ENCODE data around the gene SSTR5.
A peak's percentile ranks its signal among the peaks of the same experiment; 100 is the strongest.

SSTR5 gene

GRCh38 chr16:1079341-1079740 is 6.8 kb downstream of the SSTR5 start:
- Histone ChIP-seq H2BK120ac (ENCODE audit: low read depth, low read length) (no peak overlapping the region), H3K18ac (ENCODE audit: low read depth in 1 of 2, low read length in 2 of 2) (no peak overlapping the region), H2AK5ac (ENCODE audit: low read length, severe bottlenecking) (no peak overlapping the region), H2BK5ac (ENCODE audit: low read depth, low read length, poor library complexity, severe bottlenecking) (no peak overlapping the region), H4K8ac (ENCODE audit: low read length) (no peak overlapping the region), H4K91ac (ENCODE audit: low read length) (no peak overlapping the region), H2BK15ac (ENCODE audit: low read depth, poor library complexity, severe bottlenecking) (no peak overlapping the region), H3K9ac (ENCODE audit: low read length) (no peak overlapping the region), H3K36me3 (ENCODE audit: control insufficient read depth in 1 of 2, insufficient read depth in 2 of 2, low read depth in 1 of 2, low read length in 2 of 2) (peaks cover 0 to 3% of the 10 kb centered on the region in 2 experiments), H3K4ac (ENCODE audit: low read depth in 1 of 2, low read length in 2 of 2) (no peak overlapping the region), H2AFZ (ENCODE audit: low read depth, low read length) (no peak overlapping the region), H3K4me1 (ENCODE audit: control insufficient read depth, insufficient read depth, low read depth, low read length) (peaks cover 21% of the 10 kb centered on the region), H3K4me3 (ENCODE audit: insufficient read depth in 1 of 2, low read depth in 1 of 2, low read length in 2 of 2) (peak overlapping the region in 1 of 2 experiments; percentile 27), H2BK12ac (ENCODE audit: low read length in 2 of 2) (no peak overlapping the region), H3K27ac (ENCODE audit: low read length, poor library complexity, severe bottlenecking) (no peak overlapping the region), H3K27me3 (ENCODE audit: control insufficient read depth in 1 of 2, insufficient read depth in 1 of 2, low read length in 2 of 2) (peaks cover 24 to 47% of the 10 kb centered on the region in 2 experiments), H3K14ac (ENCODE audit: low read length in 2 of 2) (no peak overlapping the region), H3K23ac (ENCODE audit: low read length in 2 of 2) (no peak overlapping the region), H3K4me2 (ENCODE audit: low read length, poor library complexity, severe bottlenecking) (no peak overlapping the region), H3K9me3 (ENCODE audit: control insufficient read depth, low read length) (peaks cover 6% of the 10 kb centered on the region), H3K79me1 (replicated peaks; ENCODE audit: low read length, poor library complexity, severe bottlenecking) (no peaks in the 10 kb centered on the region)
- 97% methylated on average over 40 of the region's 43 CpGs for WGBS
- DNase-seq: no peak

- Histone ChIP-seq H3K14ac (ENCODE audit: low read length in 2 of 2) (no peak overlapping the region), H2BK12ac (ENCODE audit: low read length in 2 of 2) (no peak overlapping the region), H2BK120ac (ENCODE audit: low read depth, low read length) (no peak overlapping the region), H3K9ac (ENCODE audit: low read length) (no peak overlapping the region), H2BK5ac (ENCODE audit: low read depth, low read length, poor library complexity, severe bottlenecking) (no peak overlapping the region), H2AK5ac (ENCODE audit: low read length, severe bottlenecking) (no peak overlapping the region), H3K4me2 (ENCODE audit: low read length, poor library complexity, severe bottlenecking) (no peak overlapping the region), H3K36me3 (ENCODE audit: control insufficient read depth in 1 of 2, insufficient read depth in 2 of 2, low read depth in 1 of 2, low read length in 2 of 2) (peaks cover 0 to 3% of the 10 kb centered on the region in 2 experiments), H3K79me1 (replicated peaks; ENCODE audit: low read length, poor library complexity, severe bottlenecking) (no peaks in the 10 kb centered on the region), H3K23ac (ENCODE audit: low read length in 2 of 2) (no peak overlapping the region), H3K18ac (ENCODE audit: low read depth in 1 of 2, low read length in 2 of 2) (no peak overlapping the region), H3K27ac (ENCODE audit: low read length, poor library complexity, severe bottlenecking) (no peak overlapping the region), H3K9me3 (ENCODE audit: control insufficient read depth, low read length) (peaks cover 12% of the 10 kb centered on the region), H3K4me1 (ENCODE audit: control insufficient read depth, insufficient read depth, low read depth, low read length) (peaks cover 21% of the 10 kb centered on the region), H3K4me3 (ENCODE audit: insufficient read depth in 1 of 2, low read depth in 1 of 2, low read length in 2 of 2) (no peak overlapping the region), H4K91ac (ENCODE audit: low read length) (no peak overlapping the region), H4K8ac (ENCODE audit: low read length) (no peak overlapping the region), H3K27me3 (ENCODE audit: control insufficient read depth in 1 of 2, insufficient read depth in 1 of 2, low read length in 2 of 2) (peaks cover 18 to 46% of the 10 kb centered on the region in 2 experiments), H2BK15ac (ENCODE audit: low read depth, poor library complexity, severe bottlenecking) (no peak overlapping the region), H2AFZ (ENCODE audit: low read depth, low read length) (no peak overlapping the region), H3K4ac (ENCODE audit: low read depth in 1 of 2, low read length in 2 of 2) (no peak overlapping the region)
- no peak for DNase-seq
- 87% methylated on average over 44 of the region's 45 CpGs for WGBS
Measured at GRCh38 chr16:1079786-1080525, 7.4 kb downstream of the SSTR5 start.

GRCh38 chr16:1080801-1081733 is 8.5 kb downstream of the SSTR5 start:
- Histone ChIP-seq H3K23ac (ENCODE audit: low read length in 2 of 2) (no peak overlapping the region), H3K9ac (ENCODE audit: low read length) (no peak overlapping the region), H2AK5ac (ENCODE audit: low read length, severe bottlenecking) (no peak overlapping the region), H3K4me3 (ENCODE audit: insufficient read depth in 1 of 2, low read depth in 1 of 2, low read length in 2 of 2) (peak overlapping the region in 1 of 2 experiments; percentile 7), H4K91ac (ENCODE audit: low read length) (no peak overlapping the region), H3K18ac (ENCODE audit: low read depth in 1 of 2, low read length in 2 of 2) (no peak overlapping the region), H3K79me1 (replicated peaks; ENCODE audit: low read length, poor library complexity, severe bottlenecking) (no peaks in the 10 kb centered on the region), H2BK12ac (ENCODE audit: low read length in 2 of 2) (no peak overlapping the region), H3K9me3 (ENCODE audit: control insufficient read depth, low read length) (peaks cover 16% of the 10 kb centered on the region), H3K4me2 (ENCODE audit: low read length, poor library complexity, severe bottlenecking) (no peak overlapping the region), H2BK120ac (ENCODE audit: low read depth, low read length) (no peak overlapping the region), H4K8ac (ENCODE audit: low read length) (no peak overlapping the region), H3K4ac (ENCODE audit: low read depth in 1 of 2, low read length in 2 of 2) (no peak overlapping the region), H2AFZ (ENCODE audit: low read depth, low read length) (no peak overlapping the region), H3K36me3 (ENCODE audit: control insufficient read depth in 1 of 2, insufficient read depth in 2 of 2, low read depth in 1 of 2, low read length in 2 of 2) (peaks cover 0 to 3% of the 10 kb centered on the region in 2 experiments), H3K4me1 (ENCODE audit: control insufficient read depth, insufficient read depth, low read depth, low read length) (peaks cover 21% of the 10 kb centered on the region), H2BK5ac (ENCODE audit: low read depth, low read length, poor library complexity, severe bottlenecking) (no peak overlapping the region), H3K27me3 (ENCODE audit: control insufficient read depth in 1 of 2, insufficient read depth in 1 of 2, low read length in 2 of 2) (peaks cover 18 to 47% of the 10 kb centered on the region in 2 experiments), H2BK15ac (ENCODE audit: low read depth, poor library complexity, severe bottlenecking) (no peak overlapping the region), H3K27ac (ENCODE audit: low read length, poor library complexity, severe bottlenecking) (no peak overlapping the region), H3K14ac (ENCODE audit: low read length in 2 of 2) (no peak overlapping the region)
- no peak for DNase-seq
- WGBS: 52% methylated on average over 40 of the region's 42 CpGs

GRCh38 chr16:1081734-1082265 is 9.3 kb downstream of the SSTR5 start:
- Histone ChIP-seq H3K9ac (ENCODE audit: low read length) (no peak overlapping the region), H3K36me3 (ENCODE audit: control insufficient read depth in 1 of 2, insufficient read depth in 2 of 2, low read depth in 1 of 2, low read length in 2 of 2) (peaks cover 0 to 3% of the 10 kb centered on the region in 2 experiments), H2AK5ac (ENCODE audit: low read length, severe bottlenecking) (no peak overlapping the region)

More at GRCh38 chr16:1081734-1082265, 9.3 kb downstream of the SSTR5 start:
- H2BK15ac ChIP-seq (ENCODE audit: low read depth, poor library complexity, severe bottlenecking): no peak overlapping the region
- no peak overlapping the region for H3K18ac ChIP-seq (ENCODE audit: low read depth in 1 of 2, low read length in 2 of 2)
- WGBS: 88% methylated on average over 22 of the region's 22 CpGs
- H3K4me2 ChIP-seq (ENCODE audit: low read length, poor library complexity, severe bottlenecking): no peak overlapping the region
- H3K79me1 ChIP-seq (replicated peaks; ENCODE audit: low read length, poor library complexity, severe bottlenecking): no peaks in the 10 kb centered on the region
- H4K8ac ChIP-seq (ENCODE audit: low read length): no peak overlapping the region
- peaks cover 21% of the 10 kb centered on the region for H3K4me1 ChIP-seq (ENCODE audit: control insufficient read depth, insufficient read depth, low read depth, low read length)
- no peak overlapping the region for H3K14ac ChIP-seq (ENCODE audit: low read length in 2 of 2)
- no peak overlapping the region for H2AFZ ChIP-seq (ENCODE audit: low read depth, low read length)
- no peak overlapping the region for H3K4ac ChIP-seq (ENCODE audit: low read depth in 1 of 2, low read length in 2 of 2)
- peaks cover 13 to 40% of the 10 kb centered on the region in 2 experiments for H3K27me3 ChIP-seq (ENCODE audit: control insufficient read depth in 1 of 2, insufficient read depth in 1 of 2, low read length in 2 of 2)
- no peak for DNase-seq
- no peak overlapping the region for H3K27ac ChIP-seq (ENCODE audit: low read length, poor library complexity, severe bottlenecking)
- H3K4me3 ChIP-seq (ENCODE audit: insufficient read depth in 1 of 2, low read depth in 1 of 2, low read length in 2 of 2): no peak overlapping the region
- H2BK12ac ChIP-seq (ENCODE audit: low read length in 2 of 2): no peak overlapping the region
- H3K9me3 ChIP-seq (ENCODE audit: control insufficient read depth, low read length): peaks cover 16% of the 10 kb centered on the region
- no peak overlapping the region for H2BK5ac ChIP-seq (ENCODE audit: low read depth, low read length, poor library complexity, severe bottlenecking)
- no peak overlapping the region for H2BK120ac ChIP-seq (ENCODE audit: low read depth, low read length)
- H4K91ac ChIP-seq (ENCODE audit: low read length): no peak overlapping the region
- no peak overlapping the region for H3K23ac ChIP-seq (ENCODE audit: low read length in 2 of 2)
